Right lobe of liver (tissue), 4 donors: ENCODE results near the gene FRMD4B.
A peak's percentile ranks its signal among the peaks of the same experiment; 100 is the strongest.

Source experiments
- POLR2A ChIP-seq: fragments of 450-650 bp; IDR thresholded peaks from one replicate; pipeline ENCODE4 v1.6.1; 2017; ENCODE audit warnings: antibody characterized with exemption, mild to moderate bottlenecking
- TF ChIP-seq, protein P1 (sequence below), 4 donors: fragments of 200-600 bp in 3 of 4; fragments of 450-650 bp in 1 of 4; IDR thresholded peaks; one replicate each; pipeline versions ENCODE4 v1.5.1 to v1.8.0; 2016 to 2022; ENCODE audit warnings: antibody characterized with exemption in 4 of 4, mild to moderate bottlenecking in 2 of 4
- donor health status: DM: no; HTN: no; CAD: no.
- donor health status: DM: no; HTN: no; CAD: no.
- donor health status: DM: no; HTN: yes; CAD: no.

DNA sequence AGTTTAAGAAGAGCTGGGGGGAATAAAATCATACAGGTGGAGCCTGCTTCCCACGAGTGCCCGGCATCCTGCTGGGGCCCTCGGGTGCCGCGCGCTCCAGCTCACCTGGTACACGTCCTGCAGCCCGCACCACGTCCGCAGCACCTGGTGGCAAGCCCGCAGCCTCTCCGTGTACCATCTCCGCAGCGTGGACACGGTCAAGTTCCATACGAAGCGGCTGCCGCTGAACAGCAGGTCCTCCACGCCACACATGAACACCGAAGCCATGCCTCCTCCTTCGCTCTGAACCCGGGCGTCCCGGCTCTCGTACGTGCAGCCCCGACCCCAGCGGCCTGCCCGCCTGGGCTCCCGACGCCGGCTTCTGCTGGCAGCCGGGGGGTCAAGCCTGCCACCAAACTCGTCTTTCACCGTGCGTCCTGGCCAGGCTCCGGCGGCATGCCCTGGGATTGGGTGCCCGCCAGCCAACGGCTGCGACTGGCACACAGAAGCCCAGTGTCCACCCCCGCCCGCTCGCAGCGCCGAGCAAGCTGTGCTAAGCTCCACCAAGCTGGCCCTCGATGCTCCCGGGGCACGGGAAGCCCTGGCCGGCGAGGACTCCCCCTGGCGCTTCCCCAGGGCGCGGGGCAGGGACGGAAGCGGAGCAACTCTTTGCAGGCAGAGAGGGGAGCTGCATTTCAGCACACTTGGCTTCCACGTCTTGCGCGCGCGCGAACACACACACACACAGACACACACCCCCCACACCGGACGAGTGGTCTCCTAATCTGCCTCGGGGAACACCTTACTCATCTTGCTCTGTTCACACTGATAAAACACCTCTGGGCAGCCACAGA is at the start of gene FRMD4B:
- TF ChIP-seq POLR2A: no peak
- TF ChIP-seq, protein P1, sequence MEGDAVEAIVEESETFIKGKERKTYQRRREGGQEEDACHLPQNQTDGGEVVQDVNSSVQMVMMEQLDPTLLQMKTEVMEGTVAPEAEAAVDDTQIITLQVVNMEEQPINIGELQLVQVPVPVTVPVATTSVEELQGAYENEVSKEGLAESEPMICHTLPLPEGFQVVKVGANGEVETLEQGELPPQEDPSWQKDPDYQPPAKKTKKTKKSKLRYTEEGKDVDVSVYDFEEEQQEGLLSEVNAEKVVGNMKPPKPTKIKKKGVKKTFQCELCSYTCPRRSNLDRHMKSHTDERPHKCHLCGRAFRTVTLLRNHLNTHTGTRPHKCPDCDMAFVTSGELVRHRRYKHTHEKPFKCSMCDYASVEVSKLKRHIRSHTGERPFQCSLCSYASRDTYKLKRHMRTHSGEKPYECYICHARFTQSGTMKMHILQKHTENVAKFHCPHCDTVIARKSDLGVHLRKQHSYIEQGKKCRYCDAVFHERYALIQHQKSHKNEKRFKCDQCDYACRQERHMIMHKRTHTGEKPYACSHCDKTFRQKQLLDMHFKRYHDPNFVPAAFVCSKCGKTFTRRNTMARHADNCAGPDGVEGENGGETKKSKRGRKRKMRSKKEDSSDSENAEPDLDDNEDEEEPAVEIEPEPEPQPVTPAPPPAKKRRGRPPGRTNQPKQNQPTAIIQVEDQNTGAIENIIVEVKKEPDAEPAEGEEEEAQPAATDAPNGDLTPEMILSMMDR (IDR thresholded peaks at IDR 0.05): peak; percentile 5 to 28 (median 23)
